Keratinocyte (primary cell): ENCODE measurements around the gene TARDBP. TPM values are rescaled to one million over a fixed set of nuclear protein-coding genes. Genes with fewer than 3 reads are reported as not detected.

ENCODE experiments used
- DNase-seq: peaks from one replicate; pipeline ENCODE4 v3.0.0-alpha.2; 2011; ENCODE audit warnings: low read depth, missing footprints, low spot score
- FAIRE-seq: peaks from 2 replicates; lab custom pipeline; 2011; peaks lifted over from hg19 to GRCh38; lab: Jason Lieb, UNC
- H2AFZ ChIP-seq: 2 replicates; pipeline ENCODE4 v1.6.0; 2012; ENCODE audit warnings: low read length, control low read depth, inconsistent platforms; ENCODE audit not compliant: control insufficient read depth
- H3K27ac ChIP-seq: 2 replicates; pipeline ENCODE4 v1.5.1; 2011; ENCODE audit warnings: low read length; ENCODE audit not compliant: control insufficient read depth, insufficient read depth
- H3K27me3 ChIP-seq: 3 replicates; pipeline ENCODE4 v1.6.0; 2011; ENCODE audit warnings: low read length; ENCODE audit not compliant: control insufficient read depth, insufficient read depth; ENCODE audit errors: extremely low read depth
- H3K36me3 ChIP-seq, 2 experiments: 2 replicates in 1 of 2; 3 replicates in 1 of 2; pipeline ENCODE4 v1.5.1; 2011; ENCODE audit warnings: low read length in 2 of 2, mild to moderate bottlenecking in 1 of 2; ENCODE audit not compliant: control insufficient read depth in 2 of 2, insufficient read depth in 2 of 2; ENCODE audit errors: extremely low read depth in 1 of 2
- H3K4me1 ChIP-seq: 3 replicates; pipeline ENCODE4 v1.5.1; 2011; ENCODE audit warnings: low read length; ENCODE audit not compliant: control insufficient read depth, insufficient read depth; ENCODE audit errors: extremely low read depth
- H3K4me2 ChIP-seq: 3 replicates; pipeline ENCODE4 v1.6.0; 2011; ENCODE audit warnings: low read depth, low read length; ENCODE audit not compliant: control insufficient read depth, insufficient read depth; ENCODE audit errors: extremely low read depth
- H3K4me3 ChIP-seq, 3 experiments: fragments of 200-600 bp in 1 of 3; sonication (generic) in 1 of 3; 2 replicates in 2 of 3; 3 replicates in 1 of 3; pipeline ENCODE4 v1.5.1; 2011 to 2016; ENCODE audit warnings: low read length in 3 of 3, mild to moderate bottlenecking in 3 of 3, control low read depth in 2 of 3, inconsistent platforms in 1 of 3, low read depth in 1 of 3, mixed read lengths in 1 of 3, mixed run types in 1 of 3, moderate library complexity in 1 of 3; ENCODE audit not compliant: control insufficient read depth in 2 of 3, insufficient read depth in 2 of 3; ENCODE audit errors: extremely low read depth in 1 of 3
- H3K79me2 ChIP-seq: 2 replicates; pipeline ENCODE4 v1.6.0; 2012; ENCODE audit warnings: low read length; ENCODE audit not compliant: control insufficient read depth, insufficient read depth
- H3K9ac ChIP-seq: 3 replicates; pipeline ENCODE4 v1.6.0; 2011; ENCODE audit warnings: low read length; ENCODE audit not compliant: control insufficient read depth, insufficient read depth; ENCODE audit errors: extremely low read depth
- H3K9me1 ChIP-seq: 3 replicates; pipeline ENCODE4 v1.6.0; 2011; ENCODE audit warnings: low read length; ENCODE audit not compliant: control insufficient read depth, insufficient read depth; ENCODE audit errors: extremely low read depth
- H3K9me3 ChIP-seq: 2 replicates; pipeline ENCODE4 v1.5.1; 2012; ENCODE audit warnings: low read depth, low read length; ENCODE audit not compliant: control insufficient read depth
- H4K20me1 ChIP-seq: 3 replicates; pipeline ENCODE4 v1.6.0; 2011; ENCODE audit warnings: low read length; ENCODE audit not compliant: control insufficient read depth, insufficient read depth; ENCODE audit errors: extremely low read depth
- CTCF ChIP-seq, 3 experiments: IDR thresholded peaks in 1 of 3; conservative IDR thresholded peaks in 1 of 3; optimal IDR thresholded peaks in 1 of 3; 2 replicates in 2 of 3; 3 replicates in 1 of 3; pipeline versions ENCODE3 to v1.5.1; 2011; ENCODE audit warnings: low read length in 3 of 3, mild to moderate bottlenecking in 3 of 3, moderate library complexity in 2 of 3, control low read depth in 1 of 3, inconsistent platforms in 1 of 3; ENCODE audit not compliant: insufficient read depth in 2 of 3; ENCODE audit errors: extremely low read depth in 1 of 3
- EZH2 ChIP-seq: IDR thresholded peaks from one replicate; pipeline ENCODE4 v1.6.1; 2012; ENCODE audit warnings: inconsistent platforms, mild to moderate bottlenecking, low read length, moderate library complexity
- dilution Hi-C: fragments of 300-500 bp; cut with MboI; formaldehyde crosslinking; loops from one replicate; pipeline ENCODE4 v1.7.0; 2020; ENCODE audit warnings: low sequenced_read_pairs; ENCODE audit not compliant: extremely low pct_ligation_motif_present
- polyA plus RNA-seq, 5 experiments: library from polyadenylated mRNA; depleted of rRNA in 3 of 5; stranded (reverse) in 3 of 5; stranded (forward) in 1 of 5; unstranded in 1 of 5; fragments of >200 nt; gene quantifications; 1 replicate in 1 of 5; 2 replicates in 3 of 5; 3 replicates in 1 of 5; pipeline versions ENCODE4 v1.2.1 to v1.2.3, GENCODE V29; 2011 to 2012; ENCODE audit warnings: missing spikeins in 2 of 5, low read depth in 1 of 5, low replicate concordance in 1 of 5

TARDBP gene
- polyA plus RNA-seq, 1 donor (not counting 4 experiments of a cell fraction or from before 2014, with no cell fraction given): 177 TPM

GRCh38 chr1:11058026-11058425 lies 45.6 kb downstream of the TARDBP start:
- no peak overlapping the region for H3K27ac ChIP-seq
- H3K36me3 ChIP-seq: peaks cover 11 to 23% of the 10 kb centered on the region in 2 experiments
- H3K9ac ChIP-seq: no peak overlapping the region
- dilution Hi-C loops: no loop called here
- H3K4me2 ChIP-seq: no peak overlapping the region
- peaks cover 2% of the 10 kb centered on the region for H4K20me1 ChIP-seq
- no peak for FAIRE-seq
- no peaks in the 10 kb centered on the region for H3K9me3 ChIP-seq
- peaks cover 19% of the 10 kb centered on the region for H3K4me1 ChIP-seq
- no peaks in the 10 kb centered on the region for H3K9me1 ChIP-seq
- H3K27me3 ChIP-seq: no peaks in the 10 kb centered on the region
- DNase-seq: no peak
- H2AFZ ChIP-seq: no peak overlapping the region
- TF ChIP-seq EZH2: no peak
- no peak for TF ChIP-seq CTCF (optimal IDR thresholded peaks at IDR 0.05 in 1 of 3, IDR thresholded peaks at IDR 0.05 in 1 of 3, conservative IDR thresholded peaks at IDR 0.05 in 1 of 3; ENCODE audit: extremely low read depth in 1 of 3, insufficient read depth in 2 of 3, low read length in 3 of 3)
- peaks cover 26% of the 10 kb centered on the region for H3K79me2 ChIP-seq
- H3K4me3 ChIP-seq: peak overlapping the region in 1 of 3 experiments; percentile 80

GRCh38 chr1:11058595-11059154 lies 46.2 kb downstream of the TARDBP start:
- Histone ChIP-seq H3K9me1 (no peaks in the 10 kb centered on the region), H3K4me1 (peaks cover 19% of the 10 kb centered on the region), H3K9me3 (no peaks in the 10 kb centered on the region), H2AFZ (no peak overlapping the region), H3K27ac (peak overlapping the region; percentile 42), H3K4me2 (peak overlapping the region; percentile 91), H3K9ac (peak overlapping the region; percentile 78), H4K20me1 (peaks cover under 1% of the 10 kb centered on the region), H3K36me3 (peaks cover 14 to 28% of the 10 kb centered on the region in 2 experiments), H3K79me2 (peaks cover 26% of the 10 kb centered on the region), H3K27me3 (no peaks in the 10 kb centered on the region), H3K4me3 (peak overlapping the region; percentile 71 to 99 (median 80))
- dilution Hi-C loops: no loop called here
- DNase-seq (no peak), FAIRE-seq (no peak)
- no peak for TF ChIP-seq CTCF (optimal IDR thresholded peaks at IDR 0.05 in 1 of 3, IDR thresholded peaks at IDR 0.05 in 1 of 3, conservative IDR thresholded peaks at IDR 0.05 in 1 of 3; ENCODE audit: extremely low read depth in 1 of 3, insufficient read depth in 2 of 3, low read length in 3 of 3)
- no peak for TF ChIP-seq EZH2
